ENCODE results near the gene PITPNB. TPM values are rescaled to one million over a fixed set of nuclear protein-coding genes. Genes with fewer than 3 reads are reported as not detected.

PITPNB gene
- total and polyA plus RNA-seq, 2 of the 13 experiments (the other 11 are each of a cell fraction or from before 2014, with no cell fraction given) = 17.0 to 30.1 TPM

- Histone ChIP-seq H4K20me1 (ENCODE audit: insufficient read depth, low read length) (peaks cover 4% of the 10 kb centered on the region; the same call in 1 of the 2 replicates), H3K4me3 (replicated peaks in 1 of 3; ENCODE audit: insufficient read depth in 1 of 3, low read depth in 2 of 3, low read length in 3 of 3) (no peak overlapping the region), H3K9me3 (ENCODE audit: low read length) (no peaks in the 10 kb centered on the region), H3K27ac (ENCODE audit: extremely low read length, insufficient read depth, low read length) (no peak overlapping the region), H3K27me3 (ENCODE audit: control insufficient read depth in 1 of 2, insufficient read depth in 2 of 2, low read length in 2 of 2) (peaks cover 7 to 79% of the 10 kb centered on the region in 2 experiments), H3K4me2 (ENCODE audit: low read depth, low read length) (no peak overlapping the region), H3K9ac (ENCODE audit: insufficient read depth, low read depth, low read length) (no peak overlapping the region), H3K79me2 (ENCODE audit: insufficient read depth, low read length) (no peaks in the 10 kb centered on the region), H2AFZ (ENCODE audit: low read length) (no peak overlapping the region), H3K4me1 (ENCODE audit: insufficient read depth, low read length) (peaks cover 5% of the 10 kb centered on the region; the same call in 1 of the 2 replicates), H3K36me3 (replicated peaks in 1 of 2; ENCODE audit: control insufficient read depth in 1 of 2, insufficient read depth in 2 of 2, low read length in 2 of 2) (no peaks in the 10 kb centered on the region)
- WGBS (ENCODE audit: low lambda C conversion rate) = 44% methylated on average over 9 of the region's 11 CpGs
- ChIA-PET POLR2A (no interaction called here), CTCF (ENCODE audit: low intra/inter-chr PET ratio, low total read pairs) (interaction anchor here (2.2 kb wide), 1 partner anchor 398 kb away, joined by 21 read pairs; no protein-coding TSS in a partner anchor)
- DNase-seq (ENCODE audit: low spot score) (no peak), ATAC-seq (no peak), FAIRE-seq (no peak)
- BruUV-seq (replicated peaks) = no TSS peak
- in situ Hi-C loops (cut with HindIII; ENCODE audit: extremely low pct_ligation_motif_present, low pct_unique_long_range_greater_than_20kb) (loop anchor here (5.0 to 25.0 kb wide), 2 partner anchors 397 to 1042 kb away; no protein-coding TSS in a partner anchor), intact Hi-C loops (cut with micrococcal nuclease; ENCODE audit: unreplicated experiment) (loop anchor here (1.0 to 5.0 kb wide), 3 partner anchors 172 to 967 kb away; no protein-coding TSS in a partner anchor)
- no peak for TF ChIP-seq AGO1 (IDR thresholded peaks at IDR 0.05; ENCODE audit: low read depth, low read length, poor library complexity, severe bottlenecking)
- TF ChIP-seq GMEB1 (CRISPR knock-in tag; IDR thresholded peaks at IDR 0.05; ENCODE audit: borderline replicate concordance) = no peak
- TF ChIP-seq ONECUT2 (CRISPR knock-in tag; IDR thresholded peaks at IDR 0.05) = no peak
- no peak for TF ChIP-seq SKI (IDR thresholded peaks at IDR 0.05; ENCODE audit: partially characterized antibody)
- no peak for TF ChIP-seq ZFP82 (CRISPR knock-in tag; IDR thresholded peaks at IDR 0.05; ENCODE audit: borderline replicate concordance)
- no peak for TF ChIP-seq ZFP91 (CRISPR knock-in tag; IDR thresholded peaks at IDR 0.05; ENCODE audit: borderline replicate concordance)
- TF ChIP-seq ATF4 (CRISPR knock-in tag; IDR thresholded peaks at IDR 0.05) = no peak
- no peak for TF ChIP-seq MEIS1 (CRISPR knock-in tag; IDR thresholded peaks at IDR 0.05; ENCODE audit: borderline replicate concordance)
- no peak for TF ChIP-seq ZNF576 (CRISPR knock-in tag; IDR thresholded peaks at IDR 0.05)
- TF ChIP-seq PRDM15 (CRISPR knock-in tag; IDR thresholded peaks at IDR 0.05) = no peak
- TF ChIP-seq CTCF (CRISPR knock-in tag; IDR thresholded peaks at IDR 0.05) = no peak
- TF ChIP-seq ZBTB1 (CRISPR knock-in tag; IDR thresholded peaks at IDR 0.05; ENCODE audit: borderline replicate concordance) = no peak
Observed at GRCh38 chr22:27803841-27804415, 115.1 kb downstream of the PITPNB start.
